Parathyroid adenoma (tissue), 2 donors: Measurements from ENCODE around the gene NBEAL2.

Experiments
- H2AFZ ChIP-seq: fragments of 300-600 bp; sonication (generic); one replicate; pipeline ENCODE4 v1.7.0; 2017; ENCODE audit warnings: antibody characterized with exemption, mild to moderate bottlenecking
- H3K27ac ChIP-seq: fragments of 300-600 bp; sonication (generic); one replicate; pipeline ENCODE4 v1.7.0; 2017
- H3K27me3 ChIP-seq: fragments of 300-600 bp; sonication (generic); one replicate; pipeline ENCODE4 v1.7.0; 2017; ENCODE audit warnings: low read length; ENCODE audit not compliant: control insufficient read depth, insufficient read depth
- H3K36me3 ChIP-seq: fragments of 300-600 bp; sonication (generic); one replicate; pipeline ENCODE4 v1.7.0; 2017; ENCODE audit warnings: low read length; ENCODE audit not compliant: control insufficient read depth, insufficient read depth
- H3K4me1 ChIP-seq: fragments of 300-600 bp; sonication (generic); one replicate; pipeline ENCODE4 v1.7.0; 2017; ENCODE audit warnings: control low read depth
- H3K4me2 ChIP-seq: fragments of 300-600 bp; sonication (generic); one replicate; pipeline ENCODE4 v1.7.0; 2017; ENCODE audit warnings: low read length
- H3K4me3 ChIP-seq: fragments of 300-600 bp; sonication (generic); one replicate; pipeline ENCODE4 v1.7.0; 2017; ENCODE audit warnings: low read depth, low read length
- H3K79me2 ChIP-seq: fragments of 300-600 bp; sonication (generic); one replicate; pipeline ENCODE4 v1.7.0; 2017; ENCODE audit warnings: control low read depth
- H3K9ac ChIP-seq: fragments of 300-600 bp; sonication (generic); one replicate; pipeline ENCODE4 v1.7.0; 2017; ENCODE audit warnings: mild to moderate bottlenecking
- H3K9me3 ChIP-seq: fragments of 300-600 bp; sonication (generic); one replicate; pipeline ENCODE4 v1.7.0; 2017; ENCODE audit warnings: low read length; ENCODE audit not compliant: control insufficient read depth
- TF ChIP-seq, protein P1 (sequence below): fragments of 300-600 bp; sonication (generic); IDR thresholded peaks from one replicate; pipeline ENCODE4 v1.7.0; 2017; ENCODE audit warnings: antibody characterized with exemption, mild to moderate bottlenecking
- donor health status: primary hyperparathyroidism.

Gene NBEAL2

DNA sequence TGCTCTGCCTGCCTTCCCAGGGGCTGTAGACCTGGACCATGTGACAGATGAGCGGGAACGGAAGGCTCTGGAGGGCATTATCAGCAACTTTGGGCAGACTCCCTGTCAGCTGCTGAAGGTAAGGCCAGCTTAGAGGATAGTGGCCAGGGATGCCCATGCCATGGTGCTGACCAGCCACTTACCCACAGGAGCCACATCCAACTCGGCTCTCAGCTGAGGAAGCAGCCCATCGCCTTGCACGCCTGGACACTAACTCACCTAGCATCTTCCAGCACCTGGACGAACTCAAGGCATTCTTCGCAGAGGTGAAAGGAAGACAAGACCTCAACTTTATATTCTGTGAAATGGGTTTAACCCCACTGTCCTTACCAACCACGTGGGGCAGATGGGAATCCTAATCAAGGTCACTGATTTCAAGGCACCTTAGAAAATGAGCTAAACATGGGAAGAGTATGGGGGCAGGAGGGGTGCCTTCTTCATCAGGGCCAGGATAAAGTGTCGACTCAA lies 26.7 kb downstream of the NBEAL2 start:
- H3K79me2 ChIP-seq, result no peaks in the 10 kb centered on the region
- H3K36me3 ChIP-seq, result no peaks in the 10 kb centered on the region
- TF ChIP-seq, protein P1, sequence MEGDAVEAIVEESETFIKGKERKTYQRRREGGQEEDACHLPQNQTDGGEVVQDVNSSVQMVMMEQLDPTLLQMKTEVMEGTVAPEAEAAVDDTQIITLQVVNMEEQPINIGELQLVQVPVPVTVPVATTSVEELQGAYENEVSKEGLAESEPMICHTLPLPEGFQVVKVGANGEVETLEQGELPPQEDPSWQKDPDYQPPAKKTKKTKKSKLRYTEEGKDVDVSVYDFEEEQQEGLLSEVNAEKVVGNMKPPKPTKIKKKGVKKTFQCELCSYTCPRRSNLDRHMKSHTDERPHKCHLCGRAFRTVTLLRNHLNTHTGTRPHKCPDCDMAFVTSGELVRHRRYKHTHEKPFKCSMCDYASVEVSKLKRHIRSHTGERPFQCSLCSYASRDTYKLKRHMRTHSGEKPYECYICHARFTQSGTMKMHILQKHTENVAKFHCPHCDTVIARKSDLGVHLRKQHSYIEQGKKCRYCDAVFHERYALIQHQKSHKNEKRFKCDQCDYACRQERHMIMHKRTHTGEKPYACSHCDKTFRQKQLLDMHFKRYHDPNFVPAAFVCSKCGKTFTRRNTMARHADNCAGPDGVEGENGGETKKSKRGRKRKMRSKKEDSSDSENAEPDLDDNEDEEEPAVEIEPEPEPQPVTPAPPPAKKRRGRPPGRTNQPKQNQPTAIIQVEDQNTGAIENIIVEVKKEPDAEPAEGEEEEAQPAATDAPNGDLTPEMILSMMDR, result no peak
- H2AFZ ChIP-seq, result no peak overlapping the region
- no peak overlapping the region for H3K9ac ChIP-seq
- H3K4me2 ChIP-seq, result no peak overlapping the region
- peaks cover 5% of the 10 kb centered on the region for H3K4me1 ChIP-seq
- H3K27me3 ChIP-seq, result no peaks in the 10 kb centered on the region
- no peaks in the 10 kb centered on the region for H3K9me3 ChIP-seq
- H3K27ac ChIP-seq, result no peak overlapping the region
- no peak overlapping the region for H3K4me3 ChIP-seq

DNA sequence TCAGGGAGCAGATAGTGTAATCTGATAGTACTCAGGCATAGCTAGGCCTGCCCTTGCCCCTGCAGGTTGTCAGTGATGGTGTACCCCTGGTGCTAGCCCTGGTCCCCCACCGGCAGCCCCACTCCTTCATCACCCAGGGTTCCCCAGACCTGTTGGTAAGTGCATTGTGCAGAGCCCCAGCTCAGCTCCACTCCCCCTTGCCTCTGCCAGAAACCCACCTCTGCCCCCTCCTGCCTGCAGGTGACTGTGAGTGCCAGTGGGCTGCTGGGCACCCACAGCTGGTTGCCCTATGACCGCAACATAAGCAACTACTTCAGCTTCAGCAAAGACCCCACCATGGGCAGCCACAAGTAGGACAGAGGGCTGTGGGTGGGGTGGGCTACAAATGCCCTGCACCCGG lies 27.5 kb downstream of the NBEAL2 start:
- TF ChIP-seq, protein P1, result no peak
- H3K4me1 ChIP-seq, result peaks cover 5% of the 10 kb centered on the region
- no peaks in the 10 kb centered on the region for H3K79me2 ChIP-seq
- H3K4me3 ChIP-seq, result no peak overlapping the region
- H3K4me2 ChIP-seq, result no peak overlapping the region
- H3K27ac ChIP-seq, result no peak overlapping the region
- H3K9ac ChIP-seq, result no peak overlapping the region
- no peaks in the 10 kb centered on the region for H3K27me3 ChIP-seq
- H3K36me3 ChIP-seq, result no peaks in the 10 kb centered on the region
- H2AFZ ChIP-seq, result no peak overlapping the region
- no peaks in the 10 kb centered on the region for H3K9me3 ChIP-seq

DNA sequence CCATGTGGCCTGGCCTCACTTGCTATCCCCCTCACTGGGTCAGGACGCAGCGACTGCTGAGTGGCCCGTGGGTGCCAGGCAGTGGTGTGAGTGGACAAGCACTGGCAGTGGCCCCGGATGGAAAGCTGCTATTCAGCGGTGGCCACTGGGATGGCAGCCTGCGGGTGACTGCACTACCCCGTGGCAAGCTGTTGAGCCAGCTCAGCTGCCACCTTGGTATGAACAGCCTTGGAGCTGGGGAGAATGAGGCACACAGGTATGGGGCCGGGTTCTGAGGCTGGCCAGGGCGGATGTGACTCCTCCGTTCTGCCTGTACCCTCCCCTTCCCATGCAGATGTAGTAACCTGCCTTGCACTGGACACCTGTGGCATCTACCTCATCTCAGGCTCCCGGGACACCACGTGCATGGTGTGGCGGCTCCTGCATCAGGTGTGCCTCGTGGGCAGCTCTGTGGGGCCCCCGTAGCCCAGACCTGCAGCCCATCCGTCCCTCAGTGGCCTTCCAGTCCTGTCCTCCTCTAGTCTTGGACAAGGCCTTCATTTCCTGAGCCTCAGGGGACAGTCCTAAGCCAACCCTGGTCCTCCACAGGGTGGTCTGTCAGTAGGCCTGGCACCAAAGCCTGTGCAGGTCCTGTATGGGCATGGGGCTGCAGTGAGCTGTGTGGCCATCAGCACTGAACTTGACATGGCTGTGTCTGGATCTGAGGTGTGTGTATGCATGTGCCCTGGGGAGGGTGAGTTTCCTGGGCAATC lies 28.2 kb downstream of the NBEAL2 start:
- Histone ChIP-seq H3K27me3 (no peaks in the 10 kb centered on the region), H3K27ac (no peak overlapping the region), H3K4me1 (peaks cover 5% of the 10 kb centered on the region), H3K4me3 (no peak overlapping the region), H3K4me2 (no peak overlapping the region), H3K79me2 (no peaks in the 10 kb centered on the region), H3K9me3 (no peaks in the 10 kb centered on the region), H2AFZ (no peak overlapping the region), H3K9ac (no peak overlapping the region), H3K36me3 (no peaks in the 10 kb centered on the region)
- TF ChIP-seq, protein P1, result no peak

DNA sequence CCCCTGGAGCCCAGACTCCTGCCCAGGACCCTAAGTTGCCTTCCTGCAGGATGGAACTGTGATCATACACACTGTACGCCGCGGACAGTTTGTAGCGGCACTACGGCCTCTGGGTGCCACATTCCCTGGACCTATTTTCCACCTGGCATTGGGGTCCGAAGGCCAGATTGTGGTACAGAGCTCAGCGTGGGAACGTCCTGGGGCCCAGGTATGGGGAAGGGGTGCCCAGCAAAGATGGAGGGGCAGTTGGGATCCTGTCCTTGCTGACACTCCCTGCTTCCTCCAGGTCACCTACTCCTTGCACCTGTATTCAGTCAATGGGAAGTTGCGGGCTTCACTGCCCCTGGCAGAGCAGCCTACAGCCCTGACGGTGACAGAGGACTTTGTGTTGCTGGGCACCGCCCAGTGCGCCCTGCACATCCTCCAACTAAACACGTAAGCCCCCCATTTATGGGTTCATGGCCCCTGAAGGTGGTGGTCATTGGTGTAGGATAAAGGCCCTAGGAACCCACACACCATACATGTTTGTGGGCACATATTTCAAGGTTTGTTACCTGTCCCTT lies 28.8 kb downstream of the NBEAL2 start:
- Histone ChIP-seq H3K9me3 (no peaks in the 10 kb centered on the region), H3K4me2 (no peak overlapping the region), H3K79me2 (no peaks in the 10 kb centered on the region), H3K9ac (no peak overlapping the region), H3K36me3 (no peaks in the 10 kb centered on the region), H3K27ac (no peak overlapping the region), H3K27me3 (no peaks in the 10 kb centered on the region), H3K4me3 (no peak overlapping the region), H3K4me1 (peaks cover 5% of the 10 kb centered on the region), H2AFZ (no peak overlapping the region)
- TF ChIP-seq, protein P1, result no peak
